ENCODE measurements around the gene CARD19.

DNA sequence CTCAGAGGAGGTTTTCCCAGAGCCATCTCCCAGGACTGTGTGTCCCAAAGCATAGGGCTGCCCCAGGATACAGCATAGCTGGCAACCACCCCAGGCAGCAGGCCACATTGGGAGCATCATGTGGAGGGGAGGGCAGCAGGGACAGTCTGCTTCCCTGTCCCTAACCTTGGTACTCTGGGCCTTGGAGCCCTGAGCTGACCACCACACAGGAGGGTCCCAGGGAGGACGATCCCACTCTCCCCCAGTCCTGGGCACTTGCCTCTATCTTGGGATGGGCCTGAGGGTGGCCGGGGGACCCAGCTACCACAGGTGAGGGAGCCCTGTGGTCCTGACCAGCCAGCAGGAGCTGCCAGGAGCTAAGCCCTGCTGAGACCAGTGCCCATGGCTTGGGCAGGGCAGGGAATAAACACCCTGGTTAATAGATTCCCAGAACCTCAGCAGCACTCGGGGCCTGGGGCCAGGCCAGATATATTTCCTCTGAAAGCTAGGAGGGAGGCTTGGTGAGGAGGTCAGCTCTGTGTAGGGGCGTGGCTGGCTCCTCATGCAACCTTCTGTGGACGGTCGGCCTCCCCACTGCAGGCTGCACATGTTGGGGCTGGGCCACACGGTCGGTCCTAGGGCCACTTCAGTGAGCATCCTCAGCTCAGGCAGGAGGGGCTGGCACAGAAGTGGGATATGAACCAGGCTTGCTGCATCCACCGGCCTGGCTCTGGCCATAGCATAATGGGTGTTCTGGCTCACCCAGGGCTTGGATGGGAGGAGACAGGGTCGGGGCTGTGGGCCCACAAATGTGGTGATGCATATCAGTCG is 33.9 kb downstream of the CARD19 start:
- TF ChIP-seq ZFP3 (CRISPR knock-in tag; IDR thresholded peaks at IDR 0.05): no peak
- TF ChIP-seq SNAI2 (CRISPR knock-in tag; IDR thresholded peaks at IDR 0.05): no peak
- TF ChIP-seq ZNF8 (CRISPR knock-in tag; IDR thresholded peaks at IDR 0.05): no peak
- no peak for TF ChIP-seq RARB (CRISPR knock-in tag; IDR thresholded peaks at IDR 0.05)
- TF ChIP-seq GLIS3 (CRISPR knock-in tag; IDR thresholded peaks at IDR 0.05): no peak
- no peak for TF ChIP-seq PPARA (CRISPR knock-in tag; IDR thresholded peaks at IDR 0.05; ENCODE audit: borderline replicate concordance)
- TF ChIP-seq, protein P1, sequence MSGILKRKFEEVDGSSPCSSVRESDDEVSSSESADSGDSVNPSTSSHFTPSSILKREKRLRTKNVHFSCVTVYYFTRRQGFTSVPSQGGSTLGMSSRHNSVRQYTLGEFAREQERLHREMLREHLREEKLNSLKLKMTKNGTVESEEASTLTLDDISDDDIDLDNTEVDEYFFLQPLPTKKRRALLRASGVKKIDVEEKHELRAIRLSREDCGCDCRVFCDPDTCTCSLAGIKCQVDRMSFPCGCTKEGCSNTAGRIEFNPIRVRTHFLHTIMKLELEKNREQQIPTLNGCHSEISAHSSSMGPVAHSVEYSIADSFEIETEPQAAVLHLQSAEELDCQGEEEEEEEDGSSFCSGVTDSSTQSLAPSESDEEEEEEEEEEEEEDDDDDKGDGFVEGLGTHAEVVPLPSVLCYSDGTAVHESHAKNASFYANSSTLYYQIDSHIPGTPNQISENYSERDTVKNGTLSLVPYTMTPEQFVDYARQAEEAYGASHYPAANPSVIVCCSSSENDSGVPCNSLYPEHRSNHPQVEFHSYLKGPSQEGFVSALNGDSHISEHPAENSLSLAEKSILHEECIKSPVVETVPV (CRISPR knock-in tag; IDR thresholded peaks at IDR 0.05): no peak
- no peak for TF ChIP-seq ZNF565 (CRISPR knock-in tag; conservative IDR thresholded peaks at IDR 0.05; ENCODE audit: low read depth)
- TF ChIP-seq ESRRG (CRISPR knock-in tag; IDR thresholded peaks at IDR 0.05): no peak
- no peak for TF ChIP-seq ZFP30 (CRISPR knock-in tag; IDR thresholded peaks at IDR 0.05)
- TF ChIP-seq, protein P2, sequence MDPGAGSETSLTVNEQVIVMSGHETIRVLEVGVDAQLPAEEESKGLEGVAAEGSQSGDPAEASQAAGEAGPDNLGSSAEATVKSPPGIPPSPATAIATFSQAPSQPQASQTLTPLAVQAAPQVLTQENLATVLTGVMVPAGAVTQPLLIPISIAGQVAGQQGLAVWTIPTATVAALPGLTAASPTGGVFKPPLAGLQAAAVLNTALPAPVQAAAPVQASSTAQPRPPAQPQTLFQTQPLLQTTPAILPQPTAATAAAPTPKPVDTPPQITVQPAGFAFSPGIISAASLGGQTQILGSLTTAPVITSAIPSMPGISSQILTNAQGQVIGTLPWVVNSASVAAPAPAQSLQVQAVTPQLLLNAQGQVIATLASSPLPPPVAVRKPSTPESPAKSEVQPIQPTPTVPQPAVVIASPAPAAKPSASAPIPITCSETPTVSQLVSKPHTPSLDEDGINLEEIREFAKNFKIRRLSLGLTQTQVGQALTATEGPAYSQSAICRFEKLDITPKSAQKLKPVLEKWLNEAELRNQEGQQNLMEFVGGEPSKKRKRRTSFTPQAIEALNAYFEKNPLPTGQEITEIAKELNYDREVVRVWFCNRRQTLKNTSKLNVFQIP (CRISPR knock-in tag; IDR thresholded peaks at IDR 0.05; ENCODE audit: borderline replicate concordance, low read depth): no peak
- no peak for TF ChIP-seq TCF4 (CRISPR knock-in tag; IDR thresholded peaks at IDR 0.05; ENCODE audit: borderline replicate concordance)
- no peak for TF ChIP-seq ZC3H10 (CRISPR knock-in tag; IDR thresholded peaks at IDR 0.05)

Data from SK-N-SH treated with all-trans-retinoic acid at 6 μM for 48 hours (cell line).